Measurements from ENCODE around the gene KIAA0825. TPM values are rescaled to one million over a fixed set of nuclear protein-coding genes. Genes with fewer than 3 reads are reported as not detected.

Gene KIAA0825
- total and polyA plus RNA-seq, 2 experiments from 2014 or later: 1.7 to 1.8 TPM

DNA sequence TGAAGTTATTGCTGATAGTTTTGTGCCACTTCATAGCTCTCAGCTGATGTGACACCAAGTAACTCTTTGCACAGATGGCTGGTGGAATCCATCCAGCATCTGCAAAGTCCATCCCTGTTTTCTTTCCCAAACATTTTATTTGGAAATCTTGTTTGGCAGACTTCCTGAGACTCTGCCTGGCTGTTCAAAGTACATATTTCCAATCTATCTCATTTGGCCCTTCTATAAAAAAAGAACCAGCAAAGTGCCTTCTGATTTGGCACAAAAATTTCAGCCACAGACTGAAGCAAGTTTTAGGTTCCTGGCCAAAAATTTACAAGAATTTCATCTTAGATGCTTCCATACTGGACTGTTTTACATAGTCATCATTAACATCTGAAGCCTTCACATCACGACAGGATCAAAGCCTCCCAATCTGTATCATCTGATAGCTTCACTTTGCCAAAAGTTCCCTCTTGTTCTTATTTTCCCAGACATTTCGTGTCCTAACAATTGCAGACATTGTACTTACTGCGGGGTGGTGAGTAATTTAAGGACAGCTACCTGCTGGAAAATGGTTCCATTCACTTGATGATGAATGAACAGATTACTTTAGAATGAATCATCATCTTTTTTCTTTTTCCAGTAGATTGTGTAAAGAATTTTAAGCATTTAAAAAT lies 377.3 kb downstream of the KIAA0825 start (continued):
- TF ChIP-seq REST (IDR thresholded peaks at IDR 0.05; ENCODE audit: unreplicated experiment) (no peak), STAT1 (IDR thresholded peaks at IDR 0.05; ENCODE audit: unreplicated experiment) (no peak)

GRCh38 chr5:94240596-94240992 lies 377.8 kb downstream of the KIAA0825 start:
- H3K9me3 Mint-ChIP-seq: peaks cover 8% of the 10 kb centered on the region
- Histone ChIP-seq H3K4me3 (no peak overlapping the region), H3K4me2 (no peak overlapping the region), H3K27ac (ENCODE audit: low read depth) (no peak overlapping the region), H3K9me2 (ENCODE audit: insufficient read depth) (no peaks in the 10 kb centered on the region), H3K36me3 (ENCODE audit: insufficient read depth) (no peaks in the 10 kb centered on the region), H4K20me1 (replicated peaks; ENCODE audit: insufficient read depth) (no peaks in the 10 kb centered on the region; the same call in 1 of the 2 replicates), H3F3A (replicated peaks; ENCODE audit: low read depth) (no peaks in the 10 kb centered on the region), H2AFZ (no peak overlapping the region), H3K4me1 (ENCODE audit: insufficient read depth) (peaks cover 21% of the 10 kb centered on the region), H3K27me3 (ENCODE audit: insufficient read depth) (no peaks in the 10 kb centered on the region), H3K79me2 (replicated peaks; ENCODE audit: insufficient read depth) (peaks cover 3% of the 10 kb centered on the region; the same call in 1 of the 2 replicates)
- ATAC-seq: no peak
- no peak overlapping the region for H3K27ac Mint-ChIP-seq
- H3K4me1 Mint-ChIP-seq: peaks cover 26% of the 10 kb centered on the region
- H3K4me3 Mint-ChIP-seq: no peak overlapping the region
- H3K27me3 Mint-ChIP-seq (ENCODE audit: insufficient read depth, low read depth, poor library complexity): no peaks in the 10 kb centered on the region
- no peak for DNase-seq (ENCODE audit: low spot score)
- peaks cover 21% of the 10 kb centered on the region for H3K36me3 Mint-ChIP-seq (ENCODE audit: low read depth)
- TF ChIP-seq JUNB (IDR thresholded peaks at IDR 0.05; ENCODE audit: unreplicated experiment) (no peak), ZNF114 (CRISPR knock-in tag; IDR thresholded peaks at IDR 0.05) (no peak), ZNF331 (CRISPR knock-in tag; IDR thresholded peaks at IDR 0.05; ENCODE audit: low read depth) (no peak), NANOG (IDR thresholded peaks at IDR 0.05; ENCODE audit: borderline replicate concordance) (no peak), REST (IDR thresholded peaks at IDR 0.05; ENCODE audit: unreplicated experiment) (no peak), CTCF (conservative IDR thresholded peaks at IDR 0.05; ENCODE audit: low read depth in 2 of 2) (no peak), CREB1 (CRISPR knock-in tag; IDR thresholded peaks at IDR 0.05; ENCODE audit: low read depth) (no peak)
- TF ChIP-seq, protein P1, sequence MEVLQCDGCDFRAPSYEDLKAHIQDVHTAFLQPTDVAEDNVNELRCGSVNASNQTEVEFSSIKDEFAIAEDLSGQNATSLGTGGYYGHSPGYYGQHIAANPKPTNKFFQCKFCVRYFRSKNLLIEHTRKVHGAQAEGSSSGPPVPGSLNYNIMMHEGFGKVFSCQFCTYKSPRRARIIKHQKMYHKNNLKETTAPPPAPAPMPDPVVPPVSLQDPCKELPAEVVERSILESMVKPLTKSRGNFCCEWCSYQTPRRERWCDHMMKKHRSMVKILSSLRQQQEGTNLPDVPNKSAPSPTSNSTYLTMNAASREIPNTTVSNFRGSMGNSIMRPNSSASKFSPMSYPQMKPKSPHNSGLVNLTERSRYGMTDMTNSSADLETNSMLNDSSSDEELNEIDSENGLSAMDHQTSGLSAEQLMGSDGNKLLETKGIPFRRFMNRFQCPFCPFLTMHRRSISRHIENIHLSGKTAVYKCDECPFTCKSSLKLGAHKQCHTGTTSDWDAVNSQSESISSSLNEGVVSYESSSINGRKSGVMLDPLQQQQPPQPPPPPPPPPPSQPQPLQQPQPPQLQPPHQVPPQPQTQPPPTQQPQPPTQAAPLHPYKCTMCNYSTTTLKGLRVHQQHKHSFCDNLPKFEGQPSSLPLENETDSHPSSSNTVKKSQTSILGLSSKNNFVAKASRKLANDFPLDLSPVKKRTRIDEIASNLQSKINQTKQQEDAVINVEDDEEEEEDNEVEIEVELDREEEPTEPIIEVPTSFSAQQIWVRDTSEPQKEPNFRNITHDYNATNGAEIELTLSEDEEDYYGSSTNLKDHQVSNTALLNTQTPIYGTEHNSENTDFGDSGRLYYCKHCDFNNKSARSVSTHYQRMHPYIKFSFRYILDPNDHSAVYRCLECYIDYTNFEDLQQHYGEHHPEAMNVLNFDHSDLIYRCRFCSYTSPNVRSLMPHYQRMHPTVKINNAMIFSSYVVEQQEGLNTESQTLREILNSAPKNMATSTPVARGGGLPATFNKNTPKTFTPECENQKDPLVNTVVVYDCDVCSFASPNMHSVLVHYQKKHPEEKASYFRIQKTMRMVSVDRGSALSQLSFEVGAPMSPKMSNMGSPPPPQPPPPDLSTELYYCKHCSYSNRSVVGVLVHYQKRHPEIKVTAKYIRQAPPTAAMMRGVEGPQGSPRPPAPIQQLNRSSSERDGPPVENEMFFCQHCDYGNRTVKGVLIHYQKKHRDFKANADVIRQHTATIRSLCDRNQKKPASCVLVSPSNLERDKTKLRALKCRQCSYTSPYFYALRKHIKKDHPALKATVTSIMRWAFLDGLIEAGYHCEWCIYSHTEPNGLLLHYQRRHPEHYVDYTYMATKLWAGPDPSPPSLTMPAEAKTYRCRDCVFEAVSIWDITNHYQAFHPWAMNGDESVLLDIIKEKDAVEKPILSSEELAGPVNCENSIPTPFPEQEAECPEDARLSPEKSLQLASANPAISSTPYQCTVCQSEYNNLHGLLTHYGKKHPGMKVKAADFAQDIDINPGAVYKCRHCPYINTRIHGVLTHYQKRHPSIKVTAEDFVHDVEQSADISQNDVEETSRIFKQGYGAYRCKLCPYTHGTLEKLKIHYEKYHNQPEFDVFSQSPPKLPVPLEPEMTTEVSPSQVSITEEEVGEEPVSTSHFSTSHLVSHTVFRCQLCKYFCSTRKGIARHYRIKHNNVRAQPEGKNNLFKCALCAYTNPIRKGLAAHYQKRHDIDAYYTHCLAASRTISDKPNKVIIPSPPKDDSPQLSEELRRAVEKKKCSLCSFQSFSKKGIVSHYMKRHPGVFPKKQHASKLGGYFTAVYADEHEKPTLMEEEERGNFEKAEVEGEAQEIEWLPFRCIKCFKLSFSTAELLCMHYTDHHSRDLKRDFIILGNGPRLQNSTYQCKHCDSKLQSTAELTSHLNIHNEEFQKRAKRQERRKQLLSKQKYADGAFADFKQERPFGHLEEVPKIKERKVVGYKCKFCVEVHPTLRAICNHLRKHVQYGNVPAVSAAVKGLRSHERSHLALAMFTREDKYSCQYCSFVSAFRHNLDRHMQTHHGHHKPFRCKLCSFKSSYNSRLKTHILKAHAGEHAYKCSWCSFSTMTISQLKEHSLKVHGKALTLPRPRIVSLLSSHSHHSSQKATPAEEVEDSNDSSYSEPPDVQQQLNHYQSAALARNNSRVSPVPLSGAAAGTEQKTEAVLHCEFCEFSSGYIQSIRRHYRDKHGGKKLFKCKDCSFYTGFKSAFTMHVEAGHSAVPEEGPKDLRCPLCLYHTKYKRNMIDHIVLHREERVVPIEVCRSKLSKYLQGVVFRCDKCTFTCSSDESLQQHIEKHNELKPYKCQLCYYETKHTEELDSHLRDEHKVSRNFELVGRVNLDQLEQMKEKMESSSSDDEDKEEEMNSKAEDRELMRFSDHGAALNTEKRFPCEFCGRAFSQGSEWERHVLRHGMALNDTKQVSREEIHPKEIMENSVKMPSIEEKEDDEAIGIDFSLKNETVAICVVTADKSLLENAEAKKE (CRISPR knock-in tag; IDR thresholded peaks at IDR 0.05): no peak

Measured in GM23338 (cell line).